ENCODE measurements around the gene FEV. TPM values are rescaled to one million over a fixed set of nuclear protein-coding genes. Genes with fewer than 3 reads are reported as not detected.
A peak's percentile ranks its signal among the peaks of the same experiment; 100 is the strongest.

Gene FEV
- total RNA-seq, 1 donor from 2014 or later: not detected

DNA sequence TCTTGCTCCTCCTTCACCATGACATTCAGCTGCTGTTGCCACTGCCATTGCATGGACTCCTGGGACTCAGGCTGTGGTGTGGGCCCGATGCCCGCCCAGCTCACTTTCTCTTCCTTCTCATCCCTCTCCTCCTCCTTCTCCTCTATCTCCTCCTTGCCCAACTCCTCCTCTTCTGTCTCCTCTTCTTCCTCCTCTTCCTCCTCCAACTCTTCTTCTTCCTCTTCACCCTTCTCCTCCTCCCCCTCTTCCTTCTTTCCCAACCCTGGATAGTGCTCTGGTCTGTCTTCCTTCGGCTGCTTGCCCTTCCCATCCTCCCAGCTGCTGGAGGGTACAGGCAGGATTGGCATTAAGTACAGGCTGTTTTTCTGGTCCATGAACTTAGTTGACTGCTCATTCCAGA lies 19.0 kb upstream of the FEV start:
- peaks cover 3% of the 10 kb centered on the region for H3K9me3 Mint-ChIP-seq (ENCODE audit: unreplicated experiment)

DNA sequence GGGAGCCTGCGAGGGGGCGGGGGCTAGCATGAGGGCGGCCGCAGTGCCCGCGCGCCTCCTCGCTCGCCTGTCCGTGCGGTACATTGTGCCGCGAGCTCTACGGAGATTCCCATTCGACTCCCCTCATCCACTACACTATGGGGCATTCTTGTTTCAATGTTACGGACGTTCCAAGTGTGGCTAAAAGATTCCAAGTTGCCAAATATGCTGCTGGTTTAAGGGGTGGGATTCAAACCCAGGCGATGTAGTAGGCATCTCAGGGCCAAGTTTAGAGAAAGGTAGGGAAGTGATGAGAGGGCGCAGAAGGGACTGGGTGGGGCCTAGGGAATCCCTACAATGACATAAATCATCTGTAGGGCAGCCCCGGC lies 18.3 kb upstream of the FEV start:
- Mint-ChIP-seq H3K4me3 (ENCODE audit: unreplicated experiment) (peak overlapping the region; percentile 48), H3K27me3 (ENCODE audit: unreplicated experiment) (peaks cover 16% of the 10 kb centered on the region)

More for the DNA sequence above, 19.0 kb upstream of the FEV start:
- Mint-ChIP-seq H3K27ac (ENCODE audit: unreplicated experiment) (no peak overlapping the region), H3K4me1 (ENCODE audit: low read depth, unreplicated experiment) (peaks cover 7% of the 10 kb centered on the region), H3K4me3 (ENCODE audit: unreplicated experiment) (peak overlapping the region; percentile 22), H3K27me3 (ENCODE audit: unreplicated experiment) (peaks cover 16% of the 10 kb centered on the region), H3K36me3 (ENCODE audit: unreplicated experiment) (no peaks in the 10 kb centered on the region)
- no peak for DNase-seq
- TF ChIP-seq, protein P1, sequence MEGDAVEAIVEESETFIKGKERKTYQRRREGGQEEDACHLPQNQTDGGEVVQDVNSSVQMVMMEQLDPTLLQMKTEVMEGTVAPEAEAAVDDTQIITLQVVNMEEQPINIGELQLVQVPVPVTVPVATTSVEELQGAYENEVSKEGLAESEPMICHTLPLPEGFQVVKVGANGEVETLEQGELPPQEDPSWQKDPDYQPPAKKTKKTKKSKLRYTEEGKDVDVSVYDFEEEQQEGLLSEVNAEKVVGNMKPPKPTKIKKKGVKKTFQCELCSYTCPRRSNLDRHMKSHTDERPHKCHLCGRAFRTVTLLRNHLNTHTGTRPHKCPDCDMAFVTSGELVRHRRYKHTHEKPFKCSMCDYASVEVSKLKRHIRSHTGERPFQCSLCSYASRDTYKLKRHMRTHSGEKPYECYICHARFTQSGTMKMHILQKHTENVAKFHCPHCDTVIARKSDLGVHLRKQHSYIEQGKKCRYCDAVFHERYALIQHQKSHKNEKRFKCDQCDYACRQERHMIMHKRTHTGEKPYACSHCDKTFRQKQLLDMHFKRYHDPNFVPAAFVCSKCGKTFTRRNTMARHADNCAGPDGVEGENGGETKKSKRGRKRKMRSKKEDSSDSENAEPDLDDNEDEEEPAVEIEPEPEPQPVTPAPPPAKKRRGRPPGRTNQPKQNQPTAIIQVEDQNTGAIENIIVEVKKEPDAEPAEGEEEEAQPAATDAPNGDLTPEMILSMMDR (IDR thresholded peaks at IDR 0.05; ENCODE audit: partially characterized antibody, unreplicated experiment): no peak

DNA sequence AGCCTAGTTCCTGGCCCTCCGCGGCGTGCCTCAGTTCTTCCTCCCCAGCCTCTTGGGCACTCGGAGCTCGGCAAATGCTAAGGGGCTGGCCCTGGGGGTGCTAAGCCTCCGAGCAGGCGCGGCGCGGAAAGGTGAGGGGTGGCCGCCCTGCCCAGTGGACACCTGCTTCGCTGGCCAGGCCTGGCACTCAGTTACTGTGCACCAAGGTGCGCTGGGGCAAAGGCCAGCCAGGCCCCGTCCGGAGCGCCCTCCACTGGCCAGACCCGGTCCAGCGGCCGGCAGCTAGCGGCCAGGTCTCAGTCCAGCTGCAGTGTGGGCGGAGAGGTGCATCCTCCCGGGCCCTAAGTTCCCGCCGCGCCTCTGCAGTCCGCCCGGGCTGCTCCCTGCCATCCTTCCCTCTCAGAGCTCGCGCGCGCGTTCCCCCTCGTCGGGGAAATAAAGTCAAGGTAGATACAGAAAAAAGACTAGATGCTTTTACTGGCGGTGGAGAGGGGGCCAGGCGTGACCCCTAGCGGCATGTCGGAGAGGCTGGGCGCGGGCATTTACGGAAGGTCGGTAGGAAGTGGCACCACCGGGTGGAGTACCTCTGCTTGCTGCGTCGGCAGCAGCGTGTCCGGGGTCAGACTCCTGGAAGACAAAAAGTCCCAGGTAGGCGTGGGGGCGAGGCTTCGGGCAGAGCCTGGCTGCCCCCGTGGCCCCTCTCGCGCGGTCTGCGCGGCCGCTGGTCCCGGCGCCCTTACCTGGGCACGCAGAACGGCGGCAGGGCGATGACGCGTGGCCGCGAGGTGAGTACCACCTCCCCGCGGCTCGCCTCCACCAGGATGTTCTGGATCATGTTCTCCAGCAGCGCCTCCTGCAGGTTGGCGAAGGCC lies 17.6 kb upstream of the FEV start:
- H3K9me3 Mint-ChIP-seq (ENCODE audit: unreplicated experiment): no peaks in the 10 kb centered on the region
- peaks cover 7% of the 10 kb centered on the region for H3K4me1 Mint-ChIP-seq (ENCODE audit: low read depth, unreplicated experiment)
- peak overlapping the region; percentile 80 for H3K4me3 Mint-ChIP-seq (ENCODE audit: unreplicated experiment)
- no peaks in the 10 kb centered on the region for H3K36me3 Mint-ChIP-seq (ENCODE audit: unreplicated experiment)
- DNase-seq: peak; percentile 90
- TF ChIP-seq, protein P1 (IDR thresholded peaks at IDR 0.05; ENCODE audit: partially characterized antibody, unreplicated experiment): peak; percentile 70
- peaks cover 16% of the 10 kb centered on the region for H3K27me3 Mint-ChIP-seq (ENCODE audit: unreplicated experiment)
- no peak overlapping the region for H3K27ac Mint-ChIP-seq (ENCODE audit: unreplicated experiment)

More for the DNA sequence above, 18.3 kb upstream of the FEV start:
- TF ChIP-seq, protein P1 (IDR thresholded peaks at IDR 0.05; ENCODE audit: partially characterized antibody, unreplicated experiment): no peak
- peaks cover 3% of the 10 kb centered on the region for H3K9me3 Mint-ChIP-seq (ENCODE audit: unreplicated experiment)
- H3K36me3 Mint-ChIP-seq (ENCODE audit: unreplicated experiment): no peaks in the 10 kb centered on the region
- no peak for DNase-seq
- H3K27ac Mint-ChIP-seq (ENCODE audit: unreplicated experiment): no peak overlapping the region
- H3K4me1 Mint-ChIP-seq (ENCODE audit: low read depth, unreplicated experiment): peaks cover 7% of the 10 kb centered on the region

DNA sequence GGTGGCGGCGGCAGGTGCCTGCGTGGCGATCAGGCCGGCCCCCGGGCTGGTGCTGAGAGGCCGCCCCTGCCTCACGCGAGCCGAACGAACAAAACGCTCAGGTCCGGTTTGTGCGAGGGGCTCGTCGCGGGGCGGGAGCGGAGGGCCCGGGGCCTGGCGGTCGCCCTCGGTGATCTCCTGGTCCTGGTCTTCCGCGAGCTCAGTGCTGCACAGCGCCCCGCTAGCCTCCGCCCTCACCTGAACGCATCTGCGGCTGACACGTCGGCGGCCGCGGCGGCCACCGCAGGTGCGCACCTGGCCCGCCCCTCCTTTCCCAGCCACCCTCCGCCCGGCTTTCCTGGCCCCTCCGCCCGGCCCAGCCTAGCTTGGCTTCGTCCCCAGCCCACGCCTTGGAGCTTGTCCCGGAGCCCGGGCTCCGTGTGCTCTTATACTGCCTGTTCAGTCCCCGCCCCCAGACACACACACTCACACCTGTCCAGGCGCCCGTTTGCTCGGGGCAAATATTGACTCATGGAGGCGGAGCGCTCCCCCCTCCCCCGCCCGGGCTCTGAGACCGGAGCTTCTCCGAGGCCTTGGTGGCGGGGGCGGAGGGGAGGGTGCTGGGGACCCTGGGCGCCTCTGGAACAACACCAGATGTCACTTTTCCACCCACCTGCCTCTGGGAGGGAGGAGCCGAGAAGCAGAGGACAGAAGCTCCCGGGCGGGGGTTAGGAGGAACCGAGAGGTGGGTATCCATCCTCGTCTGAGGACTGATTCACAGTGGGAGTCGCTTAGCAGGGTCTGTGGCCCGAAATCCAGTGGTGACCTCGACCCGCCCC lies 16.8 kb upstream of the FEV start:
- H3K4me1 Mint-ChIP-seq (ENCODE audit: low read depth, unreplicated experiment): peaks cover 7% of the 10 kb centered on the region
- H3K36me3 Mint-ChIP-seq (ENCODE audit: unreplicated experiment): no peaks in the 10 kb centered on the region
- no peaks in the 10 kb centered on the region for H3K9me3 Mint-ChIP-seq (ENCODE audit: unreplicated experiment)
- DNase-seq: peak; percentile 49
- TF ChIP-seq, protein P1 (IDR thresholded peaks at IDR 0.05; ENCODE audit: partially characterized antibody, unreplicated experiment): no peak
- peaks cover 14% of the 10 kb centered on the region for H3K27me3 Mint-ChIP-seq (ENCODE audit: unreplicated experiment)
- peak overlapping the region; percentile 49 for H3K4me3 Mint-ChIP-seq (ENCODE audit: unreplicated experiment)
- H3K27ac Mint-ChIP-seq (ENCODE audit: unreplicated experiment): no peak overlapping the region
